ENCODE data around the gene CEP63.
"Not testable (repeated sequence)": the region's sequence is repeated elsewhere in the genome, so short reads cannot be mapped to it uniquely, and the experiment has no call there.

CEP63 gene

DNA sequence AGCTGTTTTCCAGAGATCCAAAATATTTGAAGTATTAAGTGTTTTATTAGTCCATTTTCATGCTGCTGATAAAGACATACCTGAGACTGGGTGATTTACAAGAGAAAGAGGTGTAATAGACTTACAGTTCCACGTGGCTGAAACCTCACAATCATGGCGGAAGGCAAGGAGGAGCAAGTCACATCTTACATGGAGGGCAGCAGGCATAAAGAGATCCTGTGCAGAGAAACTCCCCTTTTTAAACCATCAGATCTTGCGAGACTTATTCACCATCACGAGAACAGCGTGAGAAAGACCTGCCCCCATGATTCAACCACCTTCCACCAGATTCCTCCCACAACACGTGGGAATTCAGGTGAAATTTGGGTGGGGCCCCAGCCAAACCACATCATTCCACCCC lies 82.9 kb downstream of the CEP63 start:
- H2AK5ac ChIP-seq (ENCODE audit: low read depth, low read length), result no peak overlapping the region
- H3K14ac ChIP-seq (ENCODE audit: low read length), result no peak overlapping the region
- no peak overlapping the region for H2AFZ ChIP-seq (ENCODE audit: low read length)
- no peak overlapping the region for H4K8ac ChIP-seq (ENCODE audit: low read depth, low read length)
- no peak overlapping the region for H3K4me2 ChIP-seq (ENCODE audit: insufficient read depth, low read length, poor library complexity, severe bottlenecking)
- H2BK15ac ChIP-seq (ENCODE audit: low read length), result no peak overlapping the region
- no peak overlapping the region for H4K91ac ChIP-seq (ENCODE audit: low read depth, low read length, poor library complexity)
- no peaks in the 10 kb centered on the region for H3K4me1 ChIP-seq (ENCODE audit: control insufficient read depth in 2 of 2, insufficient read depth in 1 of 2, low read depth in 1 of 2, low read length in 2 of 2)
- H2BK12ac ChIP-seq (ENCODE audit: low read length), result no peak overlapping the region
- H3K27me3 ChIP-seq (ENCODE audit: control insufficient read depth in 3 of 3, insufficient read depth in 3 of 3, low read depth in 1 of 3, low read length in 3 of 3), result no peaks in the 10 kb centered on the region
- H3K27ac ChIP-seq (replicated peaks; ENCODE audit: low read length), result no peak overlapping the region
- no peak overlapping the region for H2BK120ac ChIP-seq (ENCODE audit: low read depth, low read length)
- H3K4ac ChIP-seq (ENCODE audit: low read length), result no peak overlapping the region
- H3K36me3 ChIP-seq (replicated peaks in 1 of 2; ENCODE audit: control insufficient read depth in 2 of 2, insufficient read depth in 2 of 2, low read length in 2 of 2), result peaks cover 0 to 5% of the 10 kb centered on the region in 2 donors
- no peak overlapping the region for H3K9ac ChIP-seq (ENCODE audit: low read depth, low read length, poor library complexity)
- no peak overlapping the region for H3K18ac ChIP-seq (ENCODE audit: low read length)
- H3K4me3 ChIP-seq (ENCODE audit: low read length in 2 of 2), result no peak overlapping the region
- H3K79me1 ChIP-seq (ENCODE audit: low read depth, low read length), result no peaks in the 10 kb centered on the region
- H2BK5ac ChIP-seq (ENCODE audit: low read length), result no peak overlapping the region
- peaks cover 5 to 6% of the 10 kb centered on the region in 2 donors for H3K9me3 ChIP-seq (replicated peaks in 1 of 2; ENCODE audit: control insufficient read depth in 2 of 2, insufficient read depth in 1 of 2, low read depth in 1 of 2, low read length in 2 of 2)
- no peak overlapping the region for H3K23ac ChIP-seq (ENCODE audit: low read depth, low read length, poor library complexity)
- no CpG with 5 or more reads among the region's 6 CpGs for WGBS, 2 donors (ENCODE audit: extremely low coverage in 2 of 2, insufficient read length in 2 of 2, insufficient replicate concordance in 1 of 2)
- DNase-seq (ENCODE audit: low spot score), result no peak

DNA sequence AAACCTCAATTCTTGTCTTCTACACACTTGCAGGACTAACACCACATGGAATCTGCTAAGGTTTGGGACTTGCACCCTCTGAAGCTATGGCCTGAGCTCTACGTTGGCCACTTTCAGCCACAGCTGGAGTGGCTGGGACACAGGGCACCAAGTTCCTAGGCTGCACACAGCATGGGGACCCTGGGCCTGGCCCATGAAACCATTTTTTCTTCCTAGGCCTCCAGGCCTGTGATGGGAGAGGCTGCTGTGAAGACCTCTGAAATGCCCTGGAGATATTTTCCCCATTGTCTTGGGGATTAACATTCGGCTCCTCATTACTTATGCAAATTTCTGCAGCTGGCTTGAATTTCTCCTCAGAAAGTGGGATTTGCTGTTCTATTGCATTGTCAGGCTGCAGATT lies 84.0 kb downstream of the CEP63 start:
- no CpG with 5 or more reads among the region's 2 CpGs for WGBS, 2 donors (ENCODE audit: extremely low coverage in 2 of 2, insufficient read length in 2 of 2, insufficient replicate concordance in 1 of 2)
- not testable (repeated sequence) for H2AK5ac ChIP-seq (ENCODE audit: low read depth, low read length); H3K4me2 ChIP-seq (ENCODE audit: insufficient read depth, low read length, poor library complexity, severe bottlenecking); H2BK15ac ChIP-seq (ENCODE audit: low read length); H3K4ac ChIP-seq (ENCODE audit: low read length); H2BK5ac ChIP-seq (ENCODE audit: low read length); H2AFZ ChIP-seq (ENCODE audit: low read length); H4K91ac ChIP-seq (ENCODE audit: low read depth, low read length, poor library complexity); H3K9me3 ChIP-seq (replicated peaks in 1 of 2; ENCODE audit: control insufficient read depth in 2 of 2, insufficient read depth in 1 of 2, low read depth in 1 of 2, low read length in 2 of 2); H2BK12ac ChIP-seq (ENCODE audit: low read length); H3K4me1 ChIP-seq (ENCODE audit: control insufficient read depth in 2 of 2, insufficient read depth in 1 of 2, low read depth in 1 of 2, low read length in 2 of 2); H3K36me3 ChIP-seq (replicated peaks in 1 of 2; ENCODE audit: control insufficient read depth in 2 of 2, insufficient read depth in 2 of 2, low read length in 2 of 2); H3K18ac ChIP-seq (ENCODE audit: low read length); DNase-seq (ENCODE audit: low spot score); H3K27ac ChIP-seq (replicated peaks; ENCODE audit: low read length); H3K79me1 ChIP-seq (ENCODE audit: low read depth, low read length); H4K8ac ChIP-seq (ENCODE audit: low read depth, low read length); H3K23ac ChIP-seq (ENCODE audit: low read depth, low read length, poor library complexity); H3K4me3 ChIP-seq (ENCODE audit: low read length in 2 of 2); H3K14ac ChIP-seq (ENCODE audit: low read length); H3K27me3 ChIP-seq (ENCODE audit: control insufficient read depth in 3 of 3, insufficient read depth in 3 of 3, low read depth in 1 of 3, low read length in 3 of 3); H3K9ac ChIP-seq (ENCODE audit: low read depth, low read length, poor library complexity); H2BK120ac ChIP-seq (ENCODE audit: low read depth, low read length)

DNA sequence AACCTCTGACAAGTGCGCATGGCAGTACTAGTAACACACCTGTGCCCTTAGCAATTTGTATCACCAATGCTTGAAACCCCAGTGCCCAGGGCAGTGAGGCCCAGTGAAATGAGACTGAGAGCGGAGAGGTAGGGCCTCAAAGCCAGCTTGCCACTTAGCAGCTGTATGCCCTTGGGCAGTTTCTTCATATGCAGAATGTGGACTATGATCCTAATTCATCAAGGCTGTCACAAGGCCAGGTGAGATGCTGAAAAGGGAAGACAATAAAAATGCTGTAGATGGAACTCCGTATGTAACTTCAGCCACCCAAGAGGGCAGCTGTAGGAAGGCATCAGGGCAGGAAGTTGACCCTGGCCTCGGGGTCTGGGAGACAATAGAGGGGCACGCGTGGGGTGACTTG lies 90.6 kb downstream of the CEP63 start:
- Histone ChIP-seq H2BK15ac (ENCODE audit: low read length) (no peak overlapping the region), H3K4ac (ENCODE audit: low read length) (no peak overlapping the region), H3K27me3 (ENCODE audit: control insufficient read depth in 3 of 3, insufficient read depth in 3 of 3, low read depth in 1 of 3, low read length in 3 of 3) (no peaks in the 10 kb centered on the region), H3K27ac (replicated peaks; ENCODE audit: low read length) (no peak overlapping the region), H3K18ac (ENCODE audit: low read length) (no peak overlapping the region), H3K36me3 (replicated peaks in 1 of 2; ENCODE audit: control insufficient read depth in 2 of 2, insufficient read depth in 2 of 2, low read length in 2 of 2) (no peaks in the 10 kb centered on the region), H3K4me1 (ENCODE audit: control insufficient read depth in 2 of 2, insufficient read depth in 1 of 2, low read depth in 1 of 2, low read length in 2 of 2) (no peaks in the 10 kb centered on the region), H3K4me2 (ENCODE audit: insufficient read depth, low read length, poor library complexity, severe bottlenecking) (no peak overlapping the region), H3K79me1 (ENCODE audit: low read depth, low read length) (no peaks in the 10 kb centered on the region), H4K8ac (ENCODE audit: low read depth, low read length) (no peak overlapping the region), H2BK120ac (ENCODE audit: low read depth, low read length) (no peak overlapping the region), H3K14ac (ENCODE audit: low read length) (no peak overlapping the region), H2AFZ (ENCODE audit: low read length) (no peak overlapping the region), H3K9ac (ENCODE audit: low read depth, low read length, poor library complexity) (no peak overlapping the region), H2AK5ac (ENCODE audit: low read depth, low read length) (no peak overlapping the region), H3K23ac (ENCODE audit: low read depth, low read length, poor library complexity) (no peak overlapping the region), H2BK12ac (ENCODE audit: low read length) (no peak overlapping the region), H4K91ac (ENCODE audit: low read depth, low read length, poor library complexity) (no peak overlapping the region), H3K9me3 (replicated peaks in 1 of 2; ENCODE audit: control insufficient read depth in 2 of 2, insufficient read depth in 1 of 2, low read depth in 1 of 2, low read length in 2 of 2) (no peaks in the 10 kb centered on the region), H3K4me3 (ENCODE audit: low read length in 2 of 2) (no peak overlapping the region), H2BK5ac (ENCODE audit: low read length) (no peak overlapping the region)
- WGBS, 2 donors (ENCODE audit: extremely low coverage in 2 of 2, insufficient read length in 2 of 2, insufficient replicate concordance in 1 of 2), result no CpG with 5 or more reads among the region's 6 CpGs
- no peak for DNase-seq (ENCODE audit: low spot score)

DNA sequence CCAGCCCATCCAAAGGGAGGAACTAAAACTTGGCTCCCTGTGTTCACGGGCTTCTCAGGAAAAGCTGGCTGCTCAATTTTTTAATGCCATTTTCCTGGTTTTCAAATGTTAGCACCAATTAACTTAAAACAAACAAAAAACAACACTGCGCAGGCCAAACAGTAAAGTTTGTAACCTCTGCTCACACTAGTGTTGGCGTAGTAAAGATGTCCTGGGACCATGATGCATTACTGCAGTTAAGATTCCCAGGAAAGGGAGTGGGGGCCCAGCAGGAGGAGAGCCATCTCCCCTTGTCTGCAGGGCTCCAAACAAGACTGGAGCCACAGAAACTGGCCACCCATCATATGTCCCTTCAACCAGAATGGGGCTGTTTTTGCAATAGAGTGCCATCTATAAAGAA lies 91.0 kb downstream of the CEP63 start:
- no peaks in the 10 kb centered on the region for H3K79me1 ChIP-seq (ENCODE audit: low read depth, low read length)
- H3K4me1 ChIP-seq (ENCODE audit: control insufficient read depth in 2 of 2, insufficient read depth in 1 of 2, low read depth in 1 of 2, low read length in 2 of 2), result no peaks in the 10 kb centered on the region
- H2AK5ac ChIP-seq (ENCODE audit: low read depth, low read length), result no peak overlapping the region
- H3K27ac ChIP-seq (replicated peaks; ENCODE audit: low read length), result no peak overlapping the region
- no peaks in the 10 kb centered on the region for H3K36me3 ChIP-seq (replicated peaks in 1 of 2; ENCODE audit: control insufficient read depth in 2 of 2, insufficient read depth in 2 of 2, low read length in 2 of 2)
- H3K14ac ChIP-seq (ENCODE audit: low read length), result no peak overlapping the region
- no peak overlapping the region for H3K9ac ChIP-seq (ENCODE audit: low read depth, low read length, poor library complexity)
- no peak overlapping the region for H3K23ac ChIP-seq (ENCODE audit: low read depth, low read length, poor library complexity)
- no peak overlapping the region for H3K18ac ChIP-seq (ENCODE audit: low read length)
- H4K8ac ChIP-seq (ENCODE audit: low read depth, low read length), result no peak overlapping the region
- H3K4me3 ChIP-seq (ENCODE audit: low read length in 2 of 2), result no peak overlapping the region
- H2BK5ac ChIP-seq (ENCODE audit: low read length), result no peak overlapping the region
- no peak overlapping the region for H2BK120ac ChIP-seq (ENCODE audit: low read depth, low read length)
- H3K4me2 ChIP-seq (ENCODE audit: insufficient read depth, low read length, poor library complexity, severe bottlenecking), result no peak overlapping the region
- no peak overlapping the region for H4K91ac ChIP-seq (ENCODE audit: low read depth, low read length, poor library complexity)
- no peak overlapping the region for H2BK15ac ChIP-seq (ENCODE audit: low read length)
- no peaks in the 10 kb centered on the region for H3K27me3 ChIP-seq (ENCODE audit: control insufficient read depth in 3 of 3, insufficient read depth in 3 of 3, low read depth in 1 of 3, low read length in 3 of 3)
- H2AFZ ChIP-seq (ENCODE audit: low read length), result no peak overlapping the region
- WGBS, 2 donors (ENCODE audit: extremely low coverage in 2 of 2, insufficient read length in 2 of 2, insufficient replicate concordance in 1 of 2), result no CpG with 5 or more reads among the region's 3 CpGs
- H2BK12ac ChIP-seq (ENCODE audit: low read length), result no peak overlapping the region
- no peaks in the 10 kb centered on the region for H3K9me3 ChIP-seq (replicated peaks in 1 of 2; ENCODE audit: control insufficient read depth in 2 of 2, insufficient read depth in 1 of 2, low read depth in 1 of 2, low read length in 2 of 2)
- no peak for DNase-seq (ENCODE audit: low spot score)
- H3K4ac ChIP-seq (ENCODE audit: low read length), result no peak overlapping the region

All from neuronal stem cell (in vitro differentiated cells).